ENCODE measurements around the gene OR51E2. TPM values are rescaled to one million over a fixed set of nuclear protein-coding genes. Genes with fewer than 3 reads are reported as not detected.
"Not testable (repeated sequence)": the region's sequence is repeated elsewhere in the genome, so short reads cannot be mapped to it uniquely, and the experiment has no call there.

Gene OR51E2
- not detected for total RNA-seq
- long read RNA-seq = 0 reads

GRCh38 chr11:4697585-4697984 lies at the start of gene OR51E2:
Gene OR51E2 (minus strand): TSS chr11:4697853. CDS start chr11:4682711, 15,142 bp downstream.
- DNase-seq (ENCODE audit: low spot score) = no peak
- intact Hi-C loops (cut with DNase I) = no loop called here

GRCh38 chr11:4740735-4741134 lies 43.1 kb upstream of the OR51E2 start:
- intact Hi-C loops (cut with DNase I) = no loop called here
- no peak for DNase-seq (ENCODE audit: low spot score)

GRCh38 chr11:4727171-4727570 lies 29.5 kb upstream of the OR51E2 start:
- no peak for DNase-seq (ENCODE audit: low spot score)
- intact Hi-C loops (cut with DNase I) = no loop called here

- DNase-seq (ENCODE audit: low spot score); intact Hi-C loops (cut with DNase I): not testable (repeated sequence)
Observed at GRCh38 chr11:4722616-4723534, 25.2 kb upstream of the OR51E2 start.

- intact Hi-C loops (cut with DNase I) = no loop called here
- DNase-seq (ENCODE audit: low spot score) = no peak
Observed at GRCh38 chr11:4714300-4714699, 16.6 kb upstream of the OR51E2 start.

- DNase-seq (ENCODE audit: low spot score) = no peak
- intact Hi-C loops (cut with DNase I) = no loop called here
Observed at GRCh38 chr11:4713241-4713640, 15.6 kb upstream of the OR51E2 start.

GRCh38 chr11:4704790-4705334 lies 7.2 kb upstream of the OR51E2 start:
- intact Hi-C loops (cut with DNase I) = no loop called here
- no peak for DNase-seq (ENCODE audit: low spot score)

- DNase-seq (ENCODE audit: low spot score) = no peak
- intact Hi-C loops (cut with DNase I) = no loop called here
Observed at GRCh38 chr11:4704054-4704789, 6.6 kb upstream of the OR51E2 start, which contains the start of gene MMP26. Gene MMP26 (plus strand): TSS chr11:4704784.

GRCh38 chr11:4700436-4700820 lies 2.8 kb upstream of the OR51E2 start:
- intact Hi-C loops (cut with DNase I) = no loop called here
- DNase-seq (ENCODE audit: low spot score) = no peak

- intact Hi-C loops (cut with DNase I) = no loop called here
- no peak for DNase-seq (ENCODE audit: low spot score)
Observed at GRCh38 chr11:4699697-4700435, 2.2 kb upstream of the OR51E2 start.

GRCh38 chr11:4695442-4695841 lies 2.2 kb downstream of the OR51E2 start:
- intact Hi-C loops (cut with DNase I) = no loop called here
- DNase-seq (ENCODE audit: low spot score) = no peak

- no peak for DNase-seq (ENCODE audit: low spot score)
- intact Hi-C loops (cut with DNase I) = no loop called here
Observed at GRCh38 chr11:4684631-4685285, 12.9 kb downstream of the OR51E2 start.

GRCh38 chr11:4682623-4683419 lies 14.8 kb downstream of the OR51E2 start:
- intact Hi-C loops (cut with DNase I) = no loop called here
- no peak for DNase-seq (ENCODE audit: low spot score)

GRCh38 chr11:4680341-4680740 lies 17.3 kb downstream of the OR51E2 start:
- no peak for DNase-seq (ENCODE audit: low spot score)
- intact Hi-C loops (cut with DNase I) = no loop called here

- intact Hi-C loops (cut with DNase I) = no loop called here
- DNase-seq (ENCODE audit: low spot score) = no peak
Observed at GRCh38 chr11:4677948-4678347, 19.7 kb downstream of the OR51E2 start.

GRCh38 chr11:4673781-4674180 lies 23.9 kb downstream of the OR51E2 start:
- intact Hi-C loops (cut with DNase I) = no loop called here
- DNase-seq (ENCODE audit: low spot score) = no peak

- intact Hi-C loops (cut with DNase I) = no loop called here
- DNase-seq (ENCODE audit: low spot score) = no peak
Observed at GRCh38 chr11:4672470-4672869, 25.2 kb downstream of the OR51E2 start.

GRCh38 chr11:4671741-4672140 lies 25.9 kb downstream of the OR51E2 start:
- no peak for DNase-seq (ENCODE audit: low spot score)
- intact Hi-C loops (cut with DNase I) = no loop called here
